T-cell (primary cell): Measurements from ENCODE around the gene EXOC3L1. TPM values are rescaled to one million over a fixed set of nuclear protein-coding genes. Genes with fewer than 3 reads are reported as not detected.

Experiments used
- ATAC-seq, 4 experiments: fragments of 200-7000 bp in 3 of 4; fragments of 150-1000 bp in 1 of 4; cut with Tn5 transposase; replicated peaks in 1 of 4; 1 replicate in 3 of 4; 2 replicates in 1 of 4; pipeline ENCODE4 v1.10.0; 2021; ENCODE audit warnings: moderate library complexity in 3 of 4, mild to moderate bottlenecking in 2 of 4, moderate number of reproducible peaks in 1 of 4
- CTCF ChIA-PET, 2 donors: fragments of 300-600 bp; sonication (Branson Sonifier 250); formaldehyde crosslinking; loops; one replicate each; lab custom pipeline; 2022; ENCODE audit warnings: antibody characterized with exemption in 2 of 2; lab: Charles Lee
- POLR2A ChIA-PET, 2 donors: fragments of 300-600 bp; sonication (Branson Sonifier 250); formaldehyde crosslinking; loops; one replicate each; lab custom pipeline; 2022; ENCODE audit warnings: antibody characterized with exemption in 2 of 2; lab: Charles Lee
- DNase-seq, 35 experiments: peaks; one replicate each; pipeline versions ENCODE4 v3.0.0 to v3.0.0-alpha.2; 2013 to 2023
- H3K27ac ChIP-seq: one replicate; pipeline ENCODE4 v1.5.1; 2013; ENCODE audit warnings: low read length
- H3K27me3 ChIP-seq, 2 experiments: replicated peaks in 1 of 2; 1 replicate in 1 of 2; 2 replicates in 1 of 2; pipeline versions ENCODE4 v1.6.1 to v1.7.0; 2013; ENCODE audit warnings: low read length in 1 of 2, mixed read lengths in 1 of 2; ENCODE audit not compliant: control insufficient read depth in 2 of 2, insufficient read depth in 2 of 2; ENCODE audit errors: extremely low read depth in 1 of 2
- H3K36me3 ChIP-seq, 2 donors: 1 replicate in 1 of 2; 2 replicates in 1 of 2; pipeline versions ENCODE4 v1.6.1 to v1.7.0; 2013; ENCODE audit warnings: low read length in 1 of 2; ENCODE audit not compliant: control insufficient read depth in 2 of 2, insufficient read depth in 1 of 2; ENCODE audit errors: extremely low read depth in 1 of 2
- H3K4me1 ChIP-seq, 2 experiments: 1 replicate in 1 of 2; 2 replicates in 1 of 2; pipeline versions ENCODE4 v1.6.1 to v1.7.0; 2013; ENCODE audit warnings: low read length in 2 of 2, mixed read lengths in 1 of 2; ENCODE audit not compliant: insufficient read depth in 2 of 2, control insufficient read depth in 1 of 2; ENCODE audit errors: extremely low read depth in 1 of 2
- H3K4me3 ChIP-seq, 2 donors: 1 replicate in 1 of 2; 2 replicates in 1 of 2; pipeline versions ENCODE4 v1.5.1 to v1.7.0; 2013; ENCODE audit warnings: mild to moderate bottlenecking in 2 of 2, low read length in 1 of 2, moderate library complexity in 1 of 2; ENCODE audit not compliant: control insufficient read depth in 1 of 2; ENCODE audit errors: extremely low read depth in 1 of 2
- H3K9me3 ChIP-seq: 2 replicates; pipeline ENCODE4 v1.7.0; 2013
- H3K27ac Mint-ChIP-seq, 2 donors: one replicate each; pipeline ENCODE4 v1.8.0; 2020 to 2021; ENCODE audit warnings: mild to moderate bottlenecking in 2 of 2, mixed read lengths in 2 of 2
- H3K27me3 Mint-ChIP-seq, 2 donors: one replicate each; pipeline ENCODE4 v1.8.0; 2021 to 2022; ENCODE audit warnings: mixed read lengths in 2 of 2
- H3K36me3 Mint-ChIP-seq: one replicate; pipeline ENCODE4 v1.8.0; 2021; ENCODE audit warnings: mixed read lengths
- H3K4me1 Mint-ChIP-seq, 3 donors: one replicate each; pipeline ENCODE4 v1.8.0; 2020 to 2022; ENCODE audit warnings: mixed read lengths in 3 of 3, mild to moderate bottlenecking in 1 of 3
- H3K4me3 Mint-ChIP-seq, 3 donors: one replicate each; pipeline ENCODE4 v1.8.0; 2020 to 2022; ENCODE audit warnings: mild to moderate bottlenecking in 3 of 3, mixed read lengths in 3 of 3, moderate library complexity in 3 of 3
- H3K9me3 Mint-ChIP-seq, 3 donors: one replicate each; pipeline ENCODE4 v1.8.0; 2020 to 2022; ENCODE audit warnings: mixed read lengths in 3 of 3
- WGBS: methylation state at CpG from one replicate; pipeline ENCODE4 v1.1.5; 2013; ENCODE audit warnings: missing lambda C conversion rate; ENCODE audit not compliant: insufficient coverage; 5-methylcytosine and 5-hydroxymethylcytosine counted together
- total RNA-seq, 35 experiments: library from RNA in 6 of 35; stranded (reverse) in 6 of 35; fragments of 120-200 nt in 1 of 35; gene quantifications; one replicate each; pipeline versions ENCODE4 v1.2.1 to v1.2.4 and lab custom pipeline; 2013 to 2026

The EXOC3L1 gene
- total RNA-seq, 5 donors from 2014 or later (not counting 1 experiment from before 2014, with no cell fraction given) = 0.25 TPM; not detected in 4

- DNase-seq (peak in 27 of 35 experiments; percentile 21 to 66 (median 35)), ATAC-seq (peak; percentile 67 to 75 (median 68))
- Mint-ChIP-seq H3K4me3 (peak overlapping the region; percentile 43 to 72 (median 57)), H3K36me3 (peaks cover 26% of the 10 kb centered on the region), H3K4me1 (peaks cover 0 to 14% (median 6%) of the 10 kb centered on the region in 3 donors), H3K27ac (peak overlapping the region; percentile 91 to 92), H3K27me3 (no peaks in the 10 kb centered on the region), H3K9me3 (no peaks in the 10 kb centered on the region)
- Histone ChIP-seq H3K27me3 (peaks cover 0 to 2% of the 10 kb centered on the region in 2 experiments), H3K4me1 (peaks cover 0 to 26% of the 10 kb centered on the region in 2 experiments), H3K9me3 (no peaks in the 10 kb centered on the region), H3K4me3 (peak overlapping the region in 1 of 2 donors; percentile 27), H3K27ac (peak overlapping the region; percentile 57), H3K36me3 (peaks cover 28 to 60% of the 10 kb centered on the region in 2 donors)
- ChIA-PET CTCF (interaction anchor here (0.7 kb wide), 2 partner anchors 38 to 100 kb away, joined by 5 read pairs; no protein-coding TSS in a partner anchor), POLR2A (interaction anchor here in 1 of 2 donors (0.7 kb wide), 1 partner anchor 20 kb away, joined by 4 read pairs; no protein-coding TSS in a partner anchor)
- 78% methylated on average over 16 of the region's 17 CpGs for whole genome bisulfite sequencing
These were observed 46.1 kb upstream of the EXOC3L1 start for GRCh38 chr16:67235816-67236562.

DNA sequence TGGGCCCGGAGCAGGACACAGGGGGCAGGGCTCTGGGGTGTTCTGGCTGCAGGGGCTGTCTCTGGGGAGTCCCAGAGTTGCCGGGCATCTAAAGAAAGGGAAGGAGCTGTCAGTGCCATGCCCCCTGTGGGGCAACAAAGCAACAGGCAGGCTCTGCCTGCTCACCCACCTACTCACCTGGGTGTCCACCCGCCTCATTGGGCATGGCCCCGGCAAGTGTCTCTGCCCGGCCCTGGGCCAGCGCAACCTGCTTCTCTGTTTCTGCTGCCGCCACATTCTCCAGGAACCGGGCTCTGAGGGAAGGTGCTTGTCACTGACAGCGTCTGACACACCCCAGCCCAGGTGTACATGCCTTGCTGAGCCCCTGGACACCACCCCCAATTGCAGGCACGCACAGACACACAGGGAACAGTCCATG, 44.3 kb upstream of the EXOC3L1 start:
- ChIA-PET CTCF (interaction anchor here in 1 of 2 donors (0.6 kb wide), 1 partner anchor 213 kb away, joined by 3 read pairs; no protein-coding TSS in a partner anchor), POLR2A (no interaction called here)
- peak overlapping the region in 1 of 2 donors; percentile 63 for H3K27ac Mint-ChIP-seq
- H3K27ac ChIP-seq = no peak overlapping the region
- peaks cover 0 to 12% (median 6%) of the 10 kb centered on the region in 3 donors for H3K4me1 Mint-ChIP-seq
- no peaks in the 10 kb centered on the region for H3K9me3 Mint-ChIP-seq
- DNase-seq = no peak
- H3K4me3 Mint-ChIP-seq = no peak overlapping the region
- ATAC-seq = no peak
- H3K36me3 Mint-ChIP-seq = peaks cover 37% of the 10 kb centered on the region
- H3K27me3 Mint-ChIP-seq = no peaks in the 10 kb centered on the region
- H3K4me3 ChIP-seq = no peak overlapping the region
- H3K36me3 ChIP-seq = peaks cover 39 to 78% of the 10 kb centered on the region in 2 donors
- H3K4me1 ChIP-seq = peaks cover 0 to 26% of the 10 kb centered on the region in 2 experiments
- H3K27me3 ChIP-seq = peaks cover 0 to 2% of the 10 kb centered on the region in 2 experiments
- no peaks in the 10 kb centered on the region for H3K9me3 ChIP-seq
- WGBS = 97% methylated on average over 8 of the region's 10 CpGs

GRCh38 chr16:67233596-67233995, 43.7 kb upstream of the EXOC3L1 start:
- Mint-ChIP-seq H3K36me3 (peaks cover 41% of the 10 kb centered on the region), H3K27me3 (no peaks in the 10 kb centered on the region), H3K4me1 (peaks cover 0 to 16% (median 6%) of the 10 kb centered on the region in 3 donors), H3K9me3 (no peaks in the 10 kb centered on the region), H3K27ac (no peak overlapping the region), H3K4me3 (no peak overlapping the region)
- ChIA-PET CTCF (interaction anchor here in 1 of 2 donors (0.6 kb wide), 1 partner anchor 213 kb away, joined by 3 read pairs; no protein-coding TSS in a partner anchor), POLR2A (no interaction called here)
- Histone ChIP-seq H3K36me3 (peaks cover 38 to 78% of the 10 kb centered on the region in 2 donors), H3K27ac (no peak overlapping the region), H3K4me1 (peaks cover 0 to 29% of the 10 kb centered on the region in 2 experiments), H3K4me3 (no peak overlapping the region), H3K9me3 (no peaks in the 10 kb centered on the region), H3K27me3 (peaks cover 0 to 2% of the 10 kb centered on the region in 2 experiments)
- 97% methylated on average over 5 of the region's 7 CpGs for whole genome bisulfite sequencing
- no peak for DNase-seq
- ATAC-seq = no peak

DNA sequence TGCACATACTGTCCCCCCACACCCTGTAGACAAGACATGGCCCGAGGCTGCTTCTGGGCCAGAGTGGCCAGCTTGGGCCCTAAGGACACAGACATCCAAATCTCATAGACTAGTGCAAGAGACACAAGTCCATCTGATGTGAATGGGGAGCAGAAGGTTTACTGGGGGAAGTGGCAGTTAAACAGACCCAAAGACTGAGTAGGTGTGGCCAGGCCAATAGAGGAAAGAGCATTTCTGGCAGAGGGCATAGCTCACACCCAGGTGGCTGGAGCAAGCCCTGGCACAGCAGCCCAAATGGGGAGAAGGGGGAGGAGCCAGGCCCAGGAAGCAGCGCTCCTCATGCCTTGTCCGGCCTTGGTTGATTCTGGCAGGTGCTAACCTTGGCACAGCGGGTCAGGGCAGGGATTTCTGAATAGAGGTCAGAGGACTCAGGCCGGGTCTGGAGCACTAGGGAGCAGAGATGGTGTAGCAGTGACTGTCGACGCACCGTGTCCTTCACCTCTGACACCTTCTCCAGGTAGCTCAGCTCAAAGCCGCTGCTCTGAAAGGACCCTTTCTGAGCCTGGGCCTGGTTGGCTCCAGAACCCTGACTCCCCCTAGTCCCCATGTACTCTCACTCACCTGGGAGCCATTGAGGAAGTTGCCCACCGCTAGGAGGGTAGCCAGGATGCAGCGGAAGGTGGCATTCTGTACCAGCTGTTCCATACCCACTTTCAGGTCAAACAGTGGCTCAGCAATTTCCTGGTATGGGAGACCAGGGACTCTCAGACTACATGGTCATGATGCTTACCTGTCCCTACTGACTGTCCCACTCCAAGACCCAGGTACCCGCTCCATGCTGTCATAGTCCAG, 41.1 kb upstream of the EXOC3L1 start:
- Histone ChIP-seq H3K4me1 (peaks cover 11 to 37% of the 10 kb centered on the region in 2 experiments), H3K9me3 (no peaks in the 10 kb centered on the region), H3K4me3 (no peak overlapping the region), H3K27me3 (peaks cover 0 to 2% of the 10 kb centered on the region in 2 experiments), H3K36me3 (peaks cover 25 to 65% of the 10 kb centered on the region in 2 donors), H3K27ac (no peak overlapping the region)
- peaks cover 23 to 30% (median 24%) of the 10 kb centered on the region in 3 donors for H3K4me1 Mint-ChIP-seq
- no peaks in the 10 kb centered on the region for H3K9me3 Mint-ChIP-seq
- ChIA-PET POLR2A (interaction anchor here in 1 of 2 donors (0.7 kb wide), 1 partner anchor 208 kb away, joined by 3 read pairs; no protein-coding TSS in a partner anchor), CTCF (no interaction called here)
- no peak for ATAC-seq
- H3K27me3 Mint-ChIP-seq = no peaks in the 10 kb centered on the region
- WGBS = 77% methylated on average over 6 of the region's 12 CpGs
- DNase-seq = no peak
- H3K4me3 Mint-ChIP-seq = no peak overlapping the region
- peaks cover 26% of the 10 kb centered on the region for H3K36me3 Mint-ChIP-seq
- no peak overlapping the region for H3K27ac Mint-ChIP-seq

DNA sequence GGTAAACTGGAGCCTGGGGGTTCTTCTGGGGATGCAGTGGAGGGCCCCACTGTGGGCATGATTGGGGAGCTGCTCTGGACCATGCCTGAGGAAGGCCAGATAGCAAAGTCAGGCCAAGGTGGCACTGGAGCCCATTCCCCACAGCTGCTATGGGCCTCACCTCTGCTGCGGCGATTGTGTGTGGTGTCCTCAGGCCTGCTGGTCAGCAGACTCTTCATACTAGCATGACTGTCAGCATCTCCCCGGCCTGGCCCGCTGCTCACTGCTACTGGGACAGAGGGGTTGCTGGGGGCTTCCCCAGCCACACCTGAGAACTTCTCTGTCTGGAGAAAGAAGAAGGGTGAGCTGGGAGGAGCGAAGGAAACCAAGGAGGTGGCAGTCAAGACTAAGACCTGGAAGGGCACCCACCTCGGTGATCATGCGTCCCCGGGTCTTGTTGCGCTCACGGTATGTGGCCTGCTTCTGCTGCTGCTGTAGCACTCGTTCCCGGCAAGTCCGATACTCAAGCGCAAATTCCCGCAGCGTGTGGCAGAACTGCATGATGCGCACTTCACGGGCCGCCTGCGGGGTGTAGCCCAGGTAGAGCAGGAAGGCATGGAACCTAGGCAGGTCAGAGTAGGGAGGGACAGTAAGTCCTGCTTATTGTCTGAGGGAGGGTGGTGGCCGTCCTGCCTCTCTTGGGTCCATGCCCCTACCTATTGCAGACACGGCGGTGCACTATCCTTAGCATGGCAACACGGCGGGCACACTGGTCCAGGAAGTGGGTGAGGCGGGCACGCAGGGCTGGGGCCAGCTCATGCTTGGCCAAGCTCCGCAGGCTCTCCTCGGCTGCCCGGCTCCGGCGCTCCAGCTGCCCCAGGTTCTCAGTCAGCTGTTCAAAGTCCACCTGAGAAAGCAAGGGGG, 40.2 kb upstream of the EXOC3L1 start:
- CTCF ChIA-PET = interaction anchor here in 1 of 2 donors (0.5 kb wide), 1 partner anchor 586 kb away, joined by 3 read pairs; no protein-coding TSS in a partner anchor
- WGBS = 97% methylated on average over 31 of the region's 32 CpGs
- peaks cover 24% of the 10 kb centered on the region for H3K36me3 Mint-ChIP-seq

More for the DNA sequence above, 40.2 kb upstream of the EXOC3L1 start:
- Histone ChIP-seq H3K27ac (no peak overlapping the region), H3K9me3 (no peaks in the 10 kb centered on the region), H3K36me3 (peaks cover 24 to 58% of the 10 kb centered on the region in 2 donors), H3K4me3 (no peak overlapping the region), H3K4me1 (peaks cover 11 to 33% of the 10 kb centered on the region in 2 experiments), H3K27me3 (peaks cover 0 to 2% of the 10 kb centered on the region in 2 experiments)
- POLR2A ChIA-PET = no interaction called here
- Mint-ChIP-seq H3K27ac (no peak overlapping the region), H3K4me1 (peaks cover 30 to 37% (median 32%) of the 10 kb centered on the region in 3 donors), H3K4me3 (peak overlapping the region in 2 of 3 donors; percentile 13 to 97), H3K27me3 (no peaks in the 10 kb centered on the region), H3K9me3 (no peaks in the 10 kb centered on the region)
- ATAC-seq = no peak
- DNase-seq = no peak
